Measurements from ENCODE around the gene ZNF280D. TPM values are rescaled to one million over a fixed set of nuclear protein-coding genes. Genes with fewer than 3 reads are reported as not detected.

The ZNF280D gene
- total RNA-seq, 1 experiment from 2014 or later = 25.3 TPM

- no peaks in the 10 kb centered on the region for H3K79me2 ChIP-seq (ENCODE audit: insufficient read depth, low read length)
- ATAC-seq (no peak), DNase-seq (ENCODE audit: low read depth, low spot score) (no peak)
- ChIA-PET RAD21 (ENCODE audit: low non-redundant PET in 1 of 2, low total read pairs in 2 of 2, uncharacterized antibody in 2 of 2, unreplicated experiment in 2 of 2) (no interaction called here), POLR2A (no interaction called here), CTCF (no interaction called here)
- H2AFZ ChIP-seq (ENCODE audit: low read depth, low read length, poor library complexity, severe bottlenecking) = no peak overlapping the region
- intact Hi-C loops (cut with micrococcal nuclease) = no loop called here
- no peaks in the 10 kb centered on the region for H3K9me2 ChIP-seq (ENCODE audit: insufficient read depth)
- H3K36me3 ChIP-seq (ENCODE audit: control insufficient read depth in 1 of 2, insufficient read depth in 2 of 2, low read length in 2 of 2) = no peaks in the 10 kb centered on the region
- BruUV-seq (replicated peaks) = no TSS peak
- H3K9ac ChIP-seq (ENCODE audit: low read length) = no peak overlapping the region
- no peak overlapping the region for H3K27ac ChIP-seq (ENCODE audit: low read depth, low read length)
- no peak overlapping the region for H3K4me3 ChIP-seq (replicated peaks in 1 of 2; ENCODE audit: low read depth in 1 of 2, low read length in 2 of 2)
- no peaks in the 10 kb centered on the region for H3K9me3 ChIP-seq (ENCODE audit: control insufficient read depth in 1 of 2, insufficient read depth in 1 of 2, low read depth in 1 of 2, low read length in 2 of 2)
- H3K27me3 ChIP-seq (ENCODE audit: insufficient read depth, low read length) = no peaks in the 10 kb centered on the region
- TF ChIP-seq CTCF (IDR thresholded peaks at IDR 0.05 in 2 of 3, conservative IDR thresholded peaks at IDR 0.05 in 1 of 3; ENCODE audit: borderline replicate concordance in 1 of 3, insufficient read depth in 1 of 3, low read depth in 2 of 3, low read length in 2 of 3) = no peak
- H3K4me2 ChIP-seq (ENCODE audit: low read length) = no peak overlapping the region
- H4K20me1 ChIP-seq (ENCODE audit: insufficient read depth) = no peaks in the 10 kb centered on the region
- no peaks in the 10 kb centered on the region for H3K4me1 ChIP-seq (ENCODE audit: control insufficient read depth in 1 of 2, insufficient read depth in 2 of 2, low read length in 2 of 2)
Observed at GRCh38 chr15:56681113-56681512, 52.2 kb downstream of the ZNF280D start.

- DNase-seq (ENCODE audit: low read depth, low spot score) = no peak
- Histone ChIP-seq H3K27ac (ENCODE audit: low read depth, low read length) (no peak overlapping the region), H4K20me1 (ENCODE audit: insufficient read depth) (no peaks in the 10 kb centered on the region), H3K79me2 (ENCODE audit: insufficient read depth, low read length) (no peaks in the 10 kb centered on the region), H3K4me3 (replicated peaks in 1 of 2; ENCODE audit: low read depth in 1 of 2, low read length in 2 of 2) (no peak overlapping the region), H3K4me2 (ENCODE audit: low read length) (no peak overlapping the region), H3K9me2 (ENCODE audit: insufficient read depth) (no peaks in the 10 kb centered on the region), H3K36me3 (ENCODE audit: control insufficient read depth in 1 of 2, insufficient read depth in 2 of 2, low read length in 2 of 2) (no peaks in the 10 kb centered on the region), H3K9me3 (ENCODE audit: control insufficient read depth in 1 of 2, insufficient read depth in 1 of 2, low read depth in 1 of 2, low read length in 2 of 2) (no peaks in the 10 kb centered on the region), H3K27me3 (ENCODE audit: insufficient read depth, low read length) (no peaks in the 10 kb centered on the region), H2AFZ (ENCODE audit: low read depth, low read length, poor library complexity, severe bottlenecking) (no peak overlapping the region), H3K4me1 (ENCODE audit: control insufficient read depth in 1 of 2, insufficient read depth in 2 of 2, low read length in 2 of 2) (no peaks in the 10 kb centered on the region), H3K9ac (ENCODE audit: low read length) (no peak overlapping the region)
- RAD21 ChIA-PET (ENCODE audit: low non-redundant PET in 1 of 2, low total read pairs in 2 of 2, uncharacterized antibody in 2 of 2, unreplicated experiment in 2 of 2) = no interaction called here
- intact Hi-C loops (cut with micrococcal nuclease) = no loop called here
- no peak for ATAC-seq
- POLR2A ChIA-PET = no interaction called here
- CTCF ChIA-PET = no interaction called here
- TF ChIP-seq POLR2AphosphoS5 (IDR thresholded peaks at IDR 0.05; ENCODE audit: low read depth, low read length) (no peak), SP1 (IDR thresholded peaks at IDR 0.05; ENCODE audit: low read depth) (no peak), MAX (IDR thresholded peaks at IDR 0.05) (no peak), TCF7L2 (IDR thresholded peaks at IDR 0.05; ENCODE audit: borderline replicate concordance, extremely low read depth, insufficient read depth, insufficient read length) (no peak), CEBPB (IDR thresholded peaks at IDR 0.05; ENCODE audit: low read depth) (no peak), FOSL1 (IDR thresholded peaks at IDR 0.05; ENCODE audit: low read depth) (no peak), ATF3 (IDR thresholded peaks at IDR 0.05) (no peak), RAD21 (IDR thresholded peaks at IDR 0.05; ENCODE audit: low read depth) (no peak), ZFX (IDR thresholded peaks at IDR 0.05) (no peak), EGR1 (IDR thresholded peaks at IDR 0.05; ENCODE audit: low read depth) (no peak), YY1 (IDR thresholded peaks at IDR 0.05; ENCODE audit: extremely low read depth, insufficient replicate concordance, low read depth, low read length) (no peak), SRF (IDR thresholded peaks at IDR 0.05; ENCODE audit: low read depth) (no peak), REST (IDR thresholded peaks at IDR 0.05; ENCODE audit: low read depth) (no peak), EZH2 (IDR thresholded peaks at IDR 0.05) (no peak)
- no TSS peak for BruUV-seq (replicated peaks)
Observed at GRCh38 chr15:56679225-56679624, 54.1 kb downstream of the ZNF280D start.
